Activated CD4-positive, alpha-beta T cell treated with anti-CD3 and anti-CD28 coated beads, Interleukin-10, Interleukin-2, amounts not matched to agents 100 ng/mL and 50 ng/mL, durations not matched to agents 16 hours and 8 hours (primary cell): ENCODE measurements around the gene C2CD4C.
"Not testable (repeated sequence)": the region's sequence is repeated elsewhere in the genome, so short reads cannot be mapped to it uniquely, and the experiment has no call there.

Experiments
- DNase-seq: peaks from one replicate; pipeline ENCODE4 v3.0.0-alpha.2; 2020

C2CD4C gene

DNA sequence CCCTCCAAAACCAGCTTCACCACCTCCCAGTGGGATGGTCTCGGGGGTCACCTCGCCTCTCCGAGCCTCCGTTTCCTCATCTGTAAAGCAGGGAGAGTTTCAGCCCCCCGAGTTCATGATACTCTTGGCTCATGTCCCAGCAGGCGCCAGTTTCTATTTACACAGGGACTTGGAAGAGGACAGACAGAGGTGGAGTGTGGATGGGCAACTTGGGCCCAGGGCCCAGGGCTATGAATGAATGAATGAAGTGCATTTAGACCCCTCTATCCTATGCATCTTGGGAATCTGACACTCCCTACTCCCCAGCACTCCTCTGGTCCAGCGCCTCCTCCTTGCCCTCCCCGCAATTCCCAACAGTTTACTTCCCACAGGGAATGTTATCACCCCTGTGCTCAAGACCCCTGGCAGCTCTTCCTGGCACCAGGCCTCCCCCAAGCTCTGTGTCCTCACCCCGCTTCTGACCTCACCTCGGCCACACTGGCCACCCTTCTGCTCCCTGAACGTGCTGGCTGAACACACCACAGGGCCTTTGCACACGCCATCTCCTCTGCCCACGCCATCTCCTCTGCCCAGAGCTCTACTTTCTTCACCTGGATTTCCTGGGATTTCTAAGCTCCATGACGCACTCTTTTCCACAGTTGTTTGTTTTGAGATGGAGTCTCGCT lies 4.9 kb upstream of the C2CD4C start:
- DNase-seq = no peak

DNA sequence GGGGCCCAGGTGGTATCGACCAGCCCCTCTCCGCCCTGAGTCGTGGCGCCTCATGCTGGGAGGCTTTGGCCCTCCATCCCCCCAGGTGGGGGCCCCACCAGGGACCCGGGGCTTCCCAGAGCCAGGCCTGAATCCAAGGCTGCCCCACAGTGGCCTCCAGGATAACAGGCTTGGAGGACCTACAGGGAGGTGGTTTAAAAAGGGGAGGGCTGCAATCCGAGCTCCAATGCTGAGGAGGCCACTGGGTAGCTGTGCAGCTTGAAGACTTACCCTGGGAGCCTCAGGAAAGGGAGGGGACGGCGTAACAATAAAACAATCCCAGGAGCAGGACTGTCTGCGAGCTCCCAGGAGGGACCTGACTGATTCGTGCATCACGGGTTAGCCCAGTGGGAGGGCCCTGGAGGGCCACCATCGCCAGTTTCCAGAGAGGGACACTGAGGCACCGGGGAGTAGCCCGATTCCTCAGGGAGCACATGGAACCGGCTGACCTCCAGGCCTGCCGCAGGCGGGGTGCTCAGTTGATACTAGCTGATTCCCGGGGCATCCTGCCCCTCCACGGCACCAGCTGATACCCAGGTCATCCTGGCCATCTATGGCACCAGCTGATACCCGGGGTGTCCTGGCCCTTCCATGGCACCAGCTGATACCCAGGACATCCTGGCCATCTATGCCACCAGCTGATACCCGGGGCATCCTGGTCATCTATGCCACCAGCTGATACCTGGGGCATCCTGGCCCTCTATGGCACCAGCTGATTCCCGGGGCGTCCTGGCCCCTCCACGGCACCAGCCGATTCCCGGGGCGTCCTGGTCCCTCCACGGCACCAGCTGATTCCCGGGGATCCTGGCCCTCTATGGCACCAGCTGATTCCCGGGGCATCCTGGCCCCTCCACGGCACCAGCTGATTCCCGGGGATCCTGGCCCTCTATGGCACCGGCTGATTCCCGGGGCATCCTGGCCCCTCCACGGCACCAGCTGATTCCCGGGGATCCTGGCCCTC lies 3.7 kb upstream of the C2CD4C start:
- no peak for DNase-seq

GRCh38 chr19:411723-412355 lies 2.9 kb upstream of the C2CD4C start:
- DNase-seq = no peak

- not testable (repeated sequence) for DNase-seq
Measured at GRCh38 chr19:411121-411722, 2.3 kb upstream of the C2CD4C start.

GRCh38 chr19:410243-410781 lies 1.4 kb upstream of the C2CD4C start:
- no peak for DNase-seq

GRCh38 chr19:409516-410242 lies 732 bp upstream of the C2CD4C start:
- no peak for DNase-seq

GRCh38 chr19:408441-408901 lies 476 bp downstream of the C2CD4C start:
- DNase-seq = no peak

DNA sequence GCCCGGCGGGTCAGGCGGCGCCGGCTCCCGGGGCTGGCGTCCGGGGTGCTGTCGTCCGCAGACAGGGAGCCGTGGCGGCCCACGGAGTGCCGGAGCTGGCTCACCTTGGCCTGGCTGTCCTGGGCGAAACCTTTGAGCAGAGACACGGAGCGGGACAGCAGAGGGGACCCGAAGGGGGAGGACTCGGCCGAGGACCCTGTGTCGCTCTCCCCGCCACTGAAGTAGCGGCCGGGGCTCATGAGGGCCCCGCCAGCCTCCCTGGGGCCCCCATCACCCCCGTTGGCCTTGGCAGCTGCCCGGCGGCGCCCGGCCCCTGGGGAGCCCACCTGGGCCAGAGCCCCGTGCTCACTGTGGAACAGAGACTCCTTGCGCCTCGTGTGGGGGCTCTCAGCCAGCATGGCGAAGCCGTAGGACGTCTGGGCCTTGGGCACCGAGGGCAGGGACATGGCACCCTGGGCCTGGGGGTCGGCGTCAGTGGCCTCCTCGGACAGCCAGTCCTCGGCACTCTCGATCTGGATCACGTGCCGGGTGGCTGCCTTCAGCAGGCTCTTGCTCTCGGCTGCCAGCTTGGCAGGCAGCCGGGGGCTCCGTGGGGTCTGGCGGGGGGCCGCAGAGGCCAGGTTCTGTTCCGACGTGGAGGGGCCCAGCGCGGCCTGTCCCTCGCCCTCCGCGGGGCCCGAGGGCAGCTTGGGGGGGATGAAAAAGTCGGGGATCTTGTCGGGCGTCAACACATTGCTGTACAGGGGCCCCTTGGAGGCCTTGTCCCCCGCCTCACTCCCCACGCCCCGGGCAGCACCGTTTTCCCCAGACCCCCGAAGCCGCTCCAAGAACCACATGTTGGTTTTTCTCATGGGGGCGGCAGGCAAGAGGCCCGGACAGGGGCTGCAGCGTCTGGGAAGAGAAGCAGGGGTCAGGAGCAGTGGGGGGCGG lies 1.2 kb downstream of the C2CD4C start:
- no peak for DNase-seq

GRCh38 chr19:406971-407510 lies 1.9 kb downstream of the C2CD4C start:
- DNase-seq = no peak

GRCh38 chr19:406135-406781 lies 2.7 kb downstream of the C2CD4C start:
- DNase-seq = no peak

DNA sequence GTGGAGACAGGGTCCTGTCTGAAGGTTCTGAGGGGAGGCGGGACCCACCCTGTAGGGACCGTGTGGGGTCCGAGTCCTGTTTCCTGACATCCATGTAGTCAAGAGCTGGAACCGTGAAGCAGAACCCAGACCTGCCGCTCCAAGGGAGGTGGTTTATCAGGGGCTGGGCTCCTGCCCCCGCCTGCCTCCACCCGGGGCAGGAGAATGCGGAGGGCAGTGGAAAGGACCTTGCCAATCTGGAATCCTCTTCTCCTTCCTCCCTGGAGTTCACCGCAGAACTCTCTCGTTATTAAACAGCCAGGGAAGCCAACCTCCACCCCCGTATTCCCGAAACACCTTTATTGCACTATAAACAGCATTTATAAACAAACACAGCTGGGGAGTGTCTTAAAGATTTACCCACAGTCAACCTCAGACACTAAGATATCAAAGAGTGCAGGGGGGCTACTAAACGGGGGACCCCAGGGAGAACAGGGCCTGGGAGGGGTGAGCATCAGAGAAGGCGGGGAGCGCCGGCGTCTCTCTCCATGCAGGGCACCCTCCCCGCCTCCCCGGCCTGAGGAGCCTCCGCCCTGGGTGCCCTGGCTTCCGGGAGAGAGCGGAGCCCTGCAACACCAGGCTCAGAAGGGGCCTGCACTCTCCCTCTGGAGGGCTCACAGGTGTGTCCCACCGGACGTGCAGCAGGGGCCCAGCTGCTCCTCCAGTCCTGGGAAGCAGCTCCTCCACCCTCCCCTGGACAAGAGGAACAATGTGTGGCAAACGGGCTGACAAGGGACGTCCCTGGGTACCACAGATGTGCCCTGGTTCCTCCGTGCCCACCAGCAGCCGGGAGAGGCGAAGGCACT lies 3.6 kb downstream of the C2CD4C start:
- DNase-seq = no peak

- no peak for DNase-seq
Measured at GRCh38 chr19:403221-404027, 5.5 kb downstream of the C2CD4C start.

- no peak for DNase-seq
Measured at GRCh38 chr19:402786-403185, 6.2 kb downstream of the C2CD4C start.

- no peak for DNase-seq
Measured at GRCh38 chr19:401866-402511, 7.0 kb downstream of the C2CD4C start.

DNA sequence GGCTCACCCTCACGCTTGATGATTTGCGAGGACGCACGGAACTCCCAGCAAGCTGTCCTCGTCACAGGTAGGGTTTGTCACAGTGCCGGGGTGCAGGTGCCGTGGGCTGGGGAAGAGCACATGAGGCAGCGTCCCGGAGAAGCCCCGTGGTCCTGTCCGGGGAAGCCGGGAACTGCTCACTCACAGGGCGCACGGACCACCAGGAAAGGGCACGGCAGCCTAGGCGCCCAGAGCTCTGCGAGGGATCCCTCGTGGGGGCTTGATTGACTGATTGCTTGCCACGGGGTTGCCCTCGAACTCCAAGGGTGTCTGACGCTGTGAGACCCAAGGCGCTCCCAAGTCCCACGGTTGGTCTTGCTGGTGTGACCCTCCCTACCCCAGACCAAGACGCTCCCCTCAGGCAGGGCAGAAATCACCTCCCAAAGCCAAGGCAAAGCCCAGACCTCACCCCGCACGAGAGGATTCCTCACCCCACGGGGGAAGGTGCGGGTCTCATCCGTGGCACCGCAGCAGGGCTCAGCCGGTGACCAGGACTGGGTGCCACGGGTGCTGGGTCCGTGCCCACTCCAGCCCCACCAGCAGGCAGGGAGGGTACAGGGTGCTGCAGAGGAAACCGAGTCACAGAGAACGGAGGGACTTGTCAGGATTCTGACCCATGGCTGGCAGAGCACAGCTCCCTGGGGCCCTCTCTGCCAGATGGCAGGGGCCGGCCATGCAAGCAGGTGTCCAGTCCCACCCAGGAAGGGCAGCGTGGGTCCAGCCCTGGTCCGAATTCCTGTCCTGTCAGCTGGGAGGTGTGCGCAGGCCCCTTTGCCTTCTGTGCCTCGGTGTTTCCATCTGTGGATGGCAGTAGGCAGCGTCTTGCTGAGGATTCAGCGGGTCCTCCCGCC lies 7.7 kb downstream of the C2CD4C start:
- DNase-seq = no peak

- no peak for DNase-seq
Measured at GRCh38 chr19:399370-399769, 9.6 kb downstream of the C2CD4C start.

DNA sequence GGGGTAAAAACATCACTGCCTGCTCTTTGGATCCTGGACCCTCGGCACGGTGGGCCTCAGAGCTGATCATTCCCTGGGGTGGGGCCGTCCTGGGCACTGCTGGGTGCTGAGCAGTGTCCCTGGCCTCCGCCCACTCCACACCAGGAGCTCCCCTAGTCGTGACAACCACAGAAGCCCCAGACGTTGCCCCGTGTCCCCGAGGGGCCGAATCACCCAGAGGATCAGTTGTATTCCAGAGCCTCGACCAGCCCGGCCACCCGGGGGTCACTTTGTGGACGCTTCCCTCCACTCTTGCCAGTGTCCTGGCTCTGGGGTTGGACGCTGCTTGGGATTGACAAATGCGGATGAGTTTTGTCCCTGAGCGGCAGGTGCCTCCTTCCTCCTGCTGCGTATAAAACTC lies 10.2 kb downstream of the C2CD4C start:
- DNase-seq = no peak
